Measurements from ENCODE around the gene LHPP.

DNA sequence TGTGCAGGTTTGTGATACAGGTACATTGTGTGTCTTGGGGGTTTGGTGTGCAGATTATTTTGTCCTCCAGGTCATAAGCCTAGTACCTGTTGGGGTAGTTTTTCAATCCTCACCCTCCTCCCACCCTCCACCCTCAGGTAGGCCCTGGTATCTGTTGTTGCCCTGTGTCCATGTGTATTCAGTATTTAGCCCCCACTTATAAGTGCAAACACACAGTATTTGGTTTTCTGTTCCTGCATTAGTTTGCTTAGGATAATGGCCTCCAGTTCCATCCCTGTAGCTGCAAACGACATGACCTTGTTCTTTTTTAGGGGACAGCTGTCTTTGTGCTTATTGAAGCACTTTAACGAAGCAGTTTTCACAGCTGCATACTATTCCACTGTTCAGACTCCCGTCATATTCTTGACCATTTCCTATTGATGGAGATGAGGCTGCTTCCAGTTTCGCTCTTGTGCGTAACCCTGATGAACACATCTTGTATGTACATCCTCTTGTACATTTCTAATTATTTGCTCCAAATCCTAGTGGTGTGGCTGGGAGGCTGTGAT is 47.4 kb downstream of the LHPP start:
- TF ChIP-seq POLR2A (IDR thresholded peaks at IDR 0.05; ENCODE audit: low read length) (no peak), SMC3 (IDR thresholded peaks at IDR 0.05) (no peak), ZFP36 (IDR thresholded peaks at IDR 0.05; ENCODE audit: borderline replicate concordance, partially characterized antibody) (no peak), GATA3 (IDR thresholded peaks at IDR 0.05; ENCODE audit: borderline replicate concordance) (no peak), HDAC2 (IDR thresholded peaks at IDR 0.05) (no peak), RAD21 (conservative IDR thresholded peaks at IDR 0.05 in 1 of 2, IDR thresholded peaks at IDR 0.05 in 1 of 2) (no peak), TP53 (CRISPR knock-in tag; IDR thresholded peaks at IDR 0.05) (no peak), CBX2 (IDR thresholded peaks at IDR 0.05; ENCODE audit: borderline replicate concordance, low read depth) (no peak), RARB (CRISPR knock-in tag; IDR thresholded peaks at IDR 0.05) (no peak)
- TF ChIP-seq, protein P1, sequence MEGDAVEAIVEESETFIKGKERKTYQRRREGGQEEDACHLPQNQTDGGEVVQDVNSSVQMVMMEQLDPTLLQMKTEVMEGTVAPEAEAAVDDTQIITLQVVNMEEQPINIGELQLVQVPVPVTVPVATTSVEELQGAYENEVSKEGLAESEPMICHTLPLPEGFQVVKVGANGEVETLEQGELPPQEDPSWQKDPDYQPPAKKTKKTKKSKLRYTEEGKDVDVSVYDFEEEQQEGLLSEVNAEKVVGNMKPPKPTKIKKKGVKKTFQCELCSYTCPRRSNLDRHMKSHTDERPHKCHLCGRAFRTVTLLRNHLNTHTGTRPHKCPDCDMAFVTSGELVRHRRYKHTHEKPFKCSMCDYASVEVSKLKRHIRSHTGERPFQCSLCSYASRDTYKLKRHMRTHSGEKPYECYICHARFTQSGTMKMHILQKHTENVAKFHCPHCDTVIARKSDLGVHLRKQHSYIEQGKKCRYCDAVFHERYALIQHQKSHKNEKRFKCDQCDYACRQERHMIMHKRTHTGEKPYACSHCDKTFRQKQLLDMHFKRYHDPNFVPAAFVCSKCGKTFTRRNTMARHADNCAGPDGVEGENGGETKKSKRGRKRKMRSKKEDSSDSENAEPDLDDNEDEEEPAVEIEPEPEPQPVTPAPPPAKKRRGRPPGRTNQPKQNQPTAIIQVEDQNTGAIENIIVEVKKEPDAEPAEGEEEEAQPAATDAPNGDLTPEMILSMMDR (IDR thresholded peaks at IDR 0.05), result no peak
- TF ChIP-seq, protein P2, sequence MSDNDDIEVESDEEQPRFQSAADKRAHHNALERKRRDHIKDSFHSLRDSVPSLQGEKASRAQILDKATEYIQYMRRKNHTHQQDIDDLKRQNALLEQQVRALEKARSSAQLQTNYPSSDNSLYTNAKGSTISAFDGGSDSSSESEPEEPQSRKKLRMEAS (IDR thresholded peaks at IDR 0.05), result no peak
- TF ChIP-seq, protein P3, sequence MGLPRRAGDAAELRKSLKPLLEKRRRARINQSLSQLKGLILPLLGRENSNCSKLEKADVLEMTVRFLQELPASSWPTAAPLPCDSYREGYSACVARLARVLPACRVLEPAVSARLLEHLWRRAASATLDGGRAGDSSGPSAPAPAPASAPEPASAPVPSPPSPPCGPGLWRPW (IDR thresholded peaks at IDR 0.05), result no peak
- TF ChIP-seq, protein P4, sequence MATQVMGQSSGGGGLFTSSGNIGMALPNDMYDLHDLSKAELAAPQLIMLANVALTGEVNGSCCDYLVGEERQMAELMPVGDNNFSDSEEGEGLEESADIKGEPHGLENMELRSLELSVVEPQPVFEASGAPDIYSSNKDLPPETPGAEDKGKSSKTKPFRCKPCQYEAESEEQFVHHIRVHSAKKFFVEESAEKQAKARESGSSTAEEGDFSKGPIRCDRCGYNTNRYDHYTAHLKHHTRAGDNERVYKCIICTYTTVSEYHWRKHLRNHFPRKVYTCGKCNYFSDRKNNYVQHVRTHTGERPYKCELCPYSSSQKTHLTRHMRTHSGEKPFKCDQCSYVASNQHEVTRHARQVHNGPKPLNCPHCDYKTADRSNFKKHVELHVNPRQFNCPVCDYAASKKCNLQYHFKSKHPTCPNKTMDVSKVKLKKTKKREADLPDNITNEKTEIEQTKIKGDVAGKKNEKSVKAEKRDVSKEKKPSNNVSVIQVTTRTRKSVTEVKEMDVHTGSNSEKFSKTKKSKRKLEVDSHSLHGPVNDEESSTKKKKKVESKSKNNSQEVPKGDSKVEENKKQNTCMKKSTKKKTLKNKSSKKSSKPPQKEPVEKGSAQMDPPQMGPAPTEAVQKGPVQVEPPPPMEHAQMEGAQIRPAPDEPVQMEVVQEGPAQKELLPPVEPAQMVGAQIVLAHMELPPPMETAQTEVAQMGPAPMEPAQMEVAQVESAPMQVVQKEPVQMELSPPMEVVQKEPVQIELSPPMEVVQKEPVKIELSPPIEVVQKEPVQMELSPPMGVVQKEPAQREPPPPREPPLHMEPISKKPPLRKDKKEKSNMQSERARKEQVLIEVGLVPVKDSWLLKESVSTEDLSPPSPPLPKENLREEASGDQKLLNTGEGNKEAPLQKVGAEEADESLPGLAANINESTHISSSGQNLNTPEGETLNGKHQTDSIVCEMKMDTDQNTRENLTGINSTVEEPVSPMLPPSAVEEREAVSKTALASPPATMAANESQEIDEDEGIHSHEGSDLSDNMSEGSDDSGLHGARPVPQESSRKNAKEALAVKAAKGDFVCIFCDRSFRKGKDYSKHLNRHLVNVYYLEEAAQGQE (IDR thresholded peaks at IDR 0.05), result no peak
